ENCODE data around the gene C1QTNF5.
A peak's percentile ranks its signal among the peaks of the same experiment; 100 is the strongest.

C1QTNF5 gene

DNA sequence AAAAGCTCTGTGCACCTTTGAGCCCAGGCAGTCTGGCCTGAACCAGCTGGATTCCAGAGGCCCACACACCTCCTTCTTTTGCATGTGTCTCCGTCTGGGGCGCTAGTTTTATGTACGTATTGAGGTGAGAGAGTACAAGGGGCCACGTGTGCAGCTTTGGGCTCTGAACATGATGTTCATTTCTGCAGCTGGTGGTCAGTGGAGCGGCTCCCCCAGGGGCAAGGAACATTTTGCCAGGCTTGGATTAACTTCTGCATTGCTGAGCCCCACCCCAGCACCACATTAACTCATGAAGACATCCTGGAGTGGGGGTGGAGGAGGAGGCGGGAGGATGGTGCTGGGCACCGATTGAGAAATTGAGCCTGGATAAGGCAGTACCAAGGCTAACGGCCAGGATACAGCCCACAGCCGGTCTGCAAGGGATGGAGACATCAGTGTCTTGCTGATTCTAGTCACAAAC, 27.0 kb upstream of the C1QTNF5 start:
- no peaks in the 10 kb centered on the region for H3K36me3 Mint-ChIP-seq (ENCODE audit: low read depth)
- H3K27me3 Mint-ChIP-seq, result peaks cover 60% of the 10 kb centered on the region
- no peak for DNase-seq
- H3K27ac Mint-ChIP-seq, result no peak overlapping the region
- peaks cover 8% of the 10 kb centered on the region for H3K4me1 Mint-ChIP-seq (ENCODE audit: low read depth)
- H3K9me3 Mint-ChIP-seq, result no peaks in the 10 kb centered on the region
- no peak overlapping the region for H3K4me3 Mint-ChIP-seq

DNA sequence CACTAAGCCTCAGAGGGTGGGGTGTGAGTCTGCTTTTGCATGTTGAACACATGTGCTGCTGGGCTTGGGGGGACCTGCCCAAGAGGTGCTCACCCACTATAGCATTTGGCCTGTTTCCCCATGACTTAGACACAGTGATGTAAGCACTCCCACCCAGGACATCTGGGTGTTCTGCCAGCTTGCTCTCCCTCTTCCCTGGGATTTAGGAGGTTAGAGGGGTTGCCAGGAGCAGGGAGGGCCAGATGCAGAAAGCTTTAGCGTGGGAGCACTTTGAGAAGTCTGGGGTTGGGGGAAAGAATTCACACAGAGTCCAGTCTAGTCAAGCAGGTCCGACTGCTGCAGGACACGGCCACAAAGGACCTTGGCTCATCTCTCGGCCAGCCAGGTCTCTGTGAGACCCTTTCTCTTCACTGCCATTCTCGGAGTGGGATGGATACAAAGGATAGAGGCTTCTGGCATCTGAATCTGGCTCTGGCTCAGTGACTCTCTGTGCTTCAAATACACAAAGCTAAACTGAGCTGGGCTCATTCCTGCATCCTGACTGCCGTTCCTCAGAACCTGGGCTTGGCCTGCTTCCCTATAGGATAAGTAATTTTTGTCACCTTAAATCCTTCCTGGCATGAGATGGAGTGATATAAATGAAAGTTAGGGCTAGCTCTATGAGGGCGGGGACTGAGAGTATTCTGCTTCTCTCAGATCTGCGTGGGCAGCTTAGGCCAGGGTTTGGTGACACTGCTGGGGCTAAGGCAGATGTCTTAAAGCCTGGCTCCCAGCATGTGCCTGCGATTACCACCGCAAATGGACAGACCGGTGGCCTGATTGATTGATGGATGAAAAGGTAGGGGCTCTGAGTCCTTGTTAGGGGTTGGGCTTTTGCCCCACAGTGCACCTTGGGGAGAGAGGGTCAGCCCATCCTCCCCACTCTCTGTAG, 26.3 kb upstream of the C1QTNF5 start:
- Mint-ChIP-seq H3K9me3 (no peaks in the 10 kb centered on the region), H3K27ac (no peak overlapping the region), H3K4me1 (ENCODE audit: low read depth) (peaks cover 16% of the 10 kb centered on the region), H3K4me3 (no peak overlapping the region), H3K27me3 (peaks cover 67% of the 10 kb centered on the region), H3K36me3 (ENCODE audit: low read depth) (no peaks in the 10 kb centered on the region)
- no peak for DNase-seq

GRCh38 chr11:119365071-119365591, 24.4 kb upstream of the C1QTNF5 start:
- no peaks in the 10 kb centered on the region for H3K9me3 Mint-ChIP-seq
- no peak overlapping the region for H3K27ac Mint-ChIP-seq
- H3K4me1 Mint-ChIP-seq (ENCODE audit: low read depth), result peaks cover 26% of the 10 kb centered on the region
- H3K27me3 Mint-ChIP-seq, result peaks cover 69% of the 10 kb centered on the region
- no peak for DNase-seq
- no peaks in the 10 kb centered on the region for H3K36me3 Mint-ChIP-seq (ENCODE audit: low read depth)
- H3K4me3 Mint-ChIP-seq, result no peak overlapping the region

DNA sequence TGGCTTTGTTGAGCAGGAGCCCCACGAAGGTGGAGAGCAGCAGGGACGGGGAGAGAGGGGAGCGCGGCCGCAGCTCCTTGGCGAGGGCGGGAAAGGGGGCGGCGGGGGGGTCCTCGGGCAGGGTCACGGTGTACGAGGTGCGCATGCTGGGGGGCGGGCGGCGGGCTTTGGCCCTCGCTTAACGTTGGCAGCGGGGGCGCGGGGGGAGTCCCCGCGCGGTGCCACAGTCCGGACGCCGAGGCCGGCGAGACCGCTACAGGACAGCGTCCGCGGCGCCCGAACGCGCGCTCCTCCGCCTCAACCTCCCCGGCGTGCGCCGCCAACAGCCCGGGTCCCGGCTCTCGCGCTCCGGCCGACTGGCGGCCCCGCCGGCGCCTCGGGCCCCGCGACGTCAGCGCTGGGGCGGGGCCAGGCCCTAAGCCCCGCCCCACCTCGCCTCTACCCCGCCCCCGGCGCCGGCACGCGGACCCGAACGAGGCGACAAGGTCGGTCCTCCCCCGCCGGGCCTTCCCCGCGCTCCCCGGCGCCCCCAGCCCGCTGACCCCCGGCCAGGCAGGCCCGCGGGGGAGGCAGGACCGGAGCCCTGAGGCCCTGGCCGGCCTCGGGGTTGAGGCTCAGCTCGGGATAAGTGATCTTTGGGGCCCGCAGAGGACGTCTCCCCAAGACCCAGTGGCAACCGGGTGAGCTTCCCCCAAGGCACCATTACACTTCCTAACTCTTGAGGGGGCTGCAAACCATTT, 23.3 kb upstream of the C1QTNF5 start:
- Mint-ChIP-seq H3K36me3 (ENCODE audit: low read depth) (no peaks in the 10 kb centered on the region), H3K9me3 (no peaks in the 10 kb centered on the region), H3K27me3 (peaks cover 62% of the 10 kb centered on the region), H3K4me3 (no peak overlapping the region), H3K4me1 (ENCODE audit: low read depth) (peaks cover 28% of the 10 kb centered on the region), H3K27ac (no peak overlapping the region)
- peak; percentile 79 for DNase-seq

- Mint-ChIP-seq H3K4me3 (peak overlapping the region; percentile 46), H3K27me3 (peaks cover 58% of the 10 kb centered on the region), H3K4me1 (ENCODE audit: low read depth) (peaks cover 28% of the 10 kb centered on the region), H3K27ac (no peak overlapping the region), H3K36me3 (ENCODE audit: low read depth) (no peaks in the 10 kb centered on the region), H3K9me3 (no peaks in the 10 kb centered on the region)
- DNase-seq, result no peak
These were observed 22.6 kb upstream of the C1QTNF5 start for GRCh38 chr11:119363081-119363850.

DNA sequence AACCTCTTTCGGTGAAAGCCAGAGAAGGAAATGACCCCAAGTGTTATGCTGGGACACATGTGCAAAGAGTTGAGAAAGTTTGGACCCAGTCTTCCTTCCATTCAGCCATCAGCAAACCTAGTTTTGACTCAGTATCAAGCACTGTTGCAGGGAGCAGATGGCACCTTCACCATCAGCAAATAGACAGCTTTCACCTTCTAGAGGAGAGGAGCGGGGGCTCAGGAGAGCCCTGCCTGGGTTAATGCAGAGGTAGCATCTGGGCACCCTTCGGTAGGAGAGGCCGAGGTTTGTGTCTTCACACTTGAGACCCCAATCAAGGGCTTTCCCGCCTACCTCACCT, 22.0 kb upstream of the C1QTNF5 start:
- peaks cover 55% of the 10 kb centered on the region for H3K27me3 Mint-ChIP-seq
- H3K9me3 Mint-ChIP-seq, result no peaks in the 10 kb centered on the region
- H3K27ac Mint-ChIP-seq, result no peak overlapping the region
- H3K4me1 Mint-ChIP-seq (ENCODE audit: low read depth), result peaks cover 28% of the 10 kb centered on the region
- no peak overlapping the region for H3K4me3 Mint-ChIP-seq
- H3K36me3 Mint-ChIP-seq (ENCODE audit: low read depth), result no peaks in the 10 kb centered on the region
- no peak for DNase-seq

GRCh38 chr11:119361941-119362725, 21.4 kb upstream of the C1QTNF5 start:
- peaks cover 54% of the 10 kb centered on the region for H3K27me3 Mint-ChIP-seq
- H3K4me3 Mint-ChIP-seq, result no peak overlapping the region
- no peaks in the 10 kb centered on the region for H3K36me3 Mint-ChIP-seq (ENCODE audit: low read depth)
- no peak for DNase-seq
- no peak overlapping the region for H3K27ac Mint-ChIP-seq
- peaks cover 28% of the 10 kb centered on the region for H3K4me1 Mint-ChIP-seq (ENCODE audit: low read depth)
- no peaks in the 10 kb centered on the region for H3K9me3 Mint-ChIP-seq

DNA sequence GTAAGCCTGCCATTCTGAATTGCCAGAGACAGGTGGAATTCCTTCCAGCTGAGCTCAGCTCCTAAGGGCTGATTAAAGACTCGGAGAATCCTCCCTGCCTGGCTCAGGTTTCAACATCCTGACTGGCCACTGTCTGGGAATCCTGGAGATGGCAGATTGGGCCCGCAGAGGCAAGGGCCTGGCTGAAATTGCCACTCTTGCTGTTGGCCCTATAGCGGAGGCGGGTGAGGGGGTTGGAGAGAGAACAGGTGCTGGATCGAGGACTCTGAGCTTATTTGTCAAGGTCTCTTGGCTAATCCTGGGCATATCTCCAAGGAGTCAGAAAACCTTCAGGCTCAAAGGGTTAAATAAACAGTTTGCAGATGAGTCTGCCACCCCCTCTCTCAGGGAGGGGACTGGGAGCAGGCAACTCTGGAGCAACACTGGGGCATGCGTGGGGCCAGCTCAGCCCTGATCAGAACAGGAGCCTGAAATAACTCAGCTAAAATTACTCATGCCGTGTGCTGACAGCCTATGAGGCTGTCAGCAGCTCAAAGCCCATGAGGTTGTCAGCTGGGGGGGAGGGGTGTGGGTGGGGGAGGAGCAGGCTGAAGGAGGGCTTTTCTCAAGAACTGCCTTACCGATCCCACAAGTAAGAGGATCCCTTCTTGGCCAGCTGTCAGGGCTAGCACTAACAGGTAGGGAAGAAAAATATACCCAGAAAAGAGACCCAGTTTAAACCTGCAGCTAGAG, 20.5 kb upstream of the C1QTNF5 start:
- DNase-seq, result peak; percentile 56
- Mint-ChIP-seq H3K4me1 (ENCODE audit: low read depth) (peaks cover 32% of the 10 kb centered on the region), H3K36me3 (ENCODE audit: low read depth) (no peaks in the 10 kb centered on the region), H3K4me3 (no peak overlapping the region), H3K27ac (no peak overlapping the region), H3K27me3 (peaks cover 48% of the 10 kb centered on the region), H3K9me3 (no peaks in the 10 kb centered on the region)

DNA sequence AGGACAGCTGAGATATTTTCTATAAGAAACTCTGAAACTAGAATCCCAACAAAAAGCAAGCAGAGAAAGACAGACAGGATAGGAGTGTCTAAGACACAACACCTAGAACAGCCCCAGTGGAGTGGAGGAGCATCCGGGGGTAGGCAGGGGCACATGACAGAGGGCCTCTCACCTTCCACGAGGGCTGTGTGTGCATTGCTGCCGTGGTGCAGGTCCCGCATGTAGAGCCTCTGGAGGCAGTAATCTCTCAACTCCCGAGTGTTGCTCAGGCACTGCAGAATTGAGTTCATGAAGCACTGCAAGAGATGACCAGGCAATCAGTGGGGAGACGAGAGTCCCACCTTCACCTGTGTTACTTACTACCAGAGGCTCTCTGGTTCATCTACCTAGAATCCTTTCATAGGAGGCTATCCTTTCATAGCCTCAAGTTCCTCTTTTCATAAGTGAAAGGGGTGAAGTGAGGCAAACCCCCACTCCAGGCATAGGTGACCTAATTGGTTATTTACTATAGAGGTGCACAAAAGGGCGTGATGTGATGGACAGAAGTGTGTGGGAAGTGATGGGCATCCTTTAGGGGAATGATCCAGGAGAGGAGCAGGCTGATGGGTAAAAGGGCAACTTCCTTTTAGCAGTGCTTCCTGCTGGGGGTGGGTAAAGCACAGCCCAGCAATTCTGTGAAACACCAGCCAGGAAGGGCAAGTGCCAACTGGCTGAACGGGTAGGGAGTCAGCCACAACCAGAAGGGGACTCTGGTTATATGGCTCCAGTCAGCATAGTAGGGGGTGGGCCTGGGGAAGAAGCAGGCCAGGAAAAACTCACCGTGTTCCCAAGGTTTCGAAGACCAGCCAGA, 18.9 kb upstream of the C1QTNF5 start:
- Mint-ChIP-seq H3K4me1 (ENCODE audit: low read depth) (peaks cover 31% of the 10 kb centered on the region), H3K9me3 (no peaks in the 10 kb centered on the region), H3K27me3 (peaks cover 45% of the 10 kb centered on the region), H3K27ac (no peak overlapping the region), H3K36me3 (ENCODE audit: low read depth) (no peaks in the 10 kb centered on the region), H3K4me3 (no peak overlapping the region)
- no peak for DNase-seq

- H3K4me3 Mint-ChIP-seq, result no peak overlapping the region
- H3K9me3 Mint-ChIP-seq, result no peaks in the 10 kb centered on the region
- peaks cover 19% of the 10 kb centered on the region for H3K4me1 Mint-ChIP-seq (ENCODE audit: low read depth)
- H3K36me3 Mint-ChIP-seq (ENCODE audit: low read depth), result no peaks in the 10 kb centered on the region
- no peak for DNase-seq
- peaks cover 47% of the 10 kb centered on the region for H3K27me3 Mint-ChIP-seq
- H3K27ac Mint-ChIP-seq, result no peak overlapping the region
These were observed 16.4 kb upstream of the C1QTNF5 start for GRCh38 chr11:119357074-119357473.

DNA sequence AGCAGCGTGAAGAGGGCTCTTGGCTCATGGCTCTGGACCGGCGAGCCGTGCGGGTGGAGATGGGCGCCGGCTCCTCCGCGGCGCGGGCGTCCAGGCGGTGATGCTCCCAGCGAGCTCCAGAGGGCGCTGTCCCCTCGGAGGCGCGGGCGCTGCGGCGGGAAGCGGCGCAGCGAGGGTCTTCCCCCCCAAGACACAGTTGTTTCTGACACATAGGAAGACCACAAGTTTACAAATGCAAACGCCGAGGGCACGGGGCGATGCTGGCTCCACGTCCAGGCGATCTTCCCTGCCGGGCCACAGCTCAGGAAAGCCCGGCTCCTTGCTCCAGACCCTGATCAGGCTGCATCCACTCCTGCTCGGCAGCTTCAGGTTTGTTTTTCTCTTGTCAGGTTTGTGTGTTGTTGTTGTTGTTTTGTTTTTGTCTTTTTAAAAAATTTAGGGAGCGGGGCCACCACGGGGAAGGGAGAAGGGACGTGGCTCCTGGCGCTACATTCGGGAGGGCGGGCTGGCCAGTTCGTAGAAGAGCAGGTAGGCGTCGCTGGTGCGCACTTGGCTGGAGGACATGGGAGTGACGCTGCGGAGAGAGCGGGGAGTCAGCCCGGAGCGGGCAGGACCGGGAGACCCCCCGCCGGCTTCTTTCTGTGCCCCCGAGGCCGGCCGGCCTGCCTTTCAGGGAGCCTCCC, 15.8 kb upstream of the C1QTNF5 start:
- Mint-ChIP-seq H3K4me3 (peak overlapping the region; percentile 78), H3K27me3 (peaks cover 50% of the 10 kb centered on the region), H3K4me1 (ENCODE audit: low read depth) (peaks cover 13% of the 10 kb centered on the region), H3K9me3 (no peaks in the 10 kb centered on the region), H3K27ac (peak overlapping the region; percentile 44), H3K36me3 (ENCODE audit: low read depth) (no peaks in the 10 kb centered on the region)
- peak; percentile 82 for DNase-seq

DNA sequence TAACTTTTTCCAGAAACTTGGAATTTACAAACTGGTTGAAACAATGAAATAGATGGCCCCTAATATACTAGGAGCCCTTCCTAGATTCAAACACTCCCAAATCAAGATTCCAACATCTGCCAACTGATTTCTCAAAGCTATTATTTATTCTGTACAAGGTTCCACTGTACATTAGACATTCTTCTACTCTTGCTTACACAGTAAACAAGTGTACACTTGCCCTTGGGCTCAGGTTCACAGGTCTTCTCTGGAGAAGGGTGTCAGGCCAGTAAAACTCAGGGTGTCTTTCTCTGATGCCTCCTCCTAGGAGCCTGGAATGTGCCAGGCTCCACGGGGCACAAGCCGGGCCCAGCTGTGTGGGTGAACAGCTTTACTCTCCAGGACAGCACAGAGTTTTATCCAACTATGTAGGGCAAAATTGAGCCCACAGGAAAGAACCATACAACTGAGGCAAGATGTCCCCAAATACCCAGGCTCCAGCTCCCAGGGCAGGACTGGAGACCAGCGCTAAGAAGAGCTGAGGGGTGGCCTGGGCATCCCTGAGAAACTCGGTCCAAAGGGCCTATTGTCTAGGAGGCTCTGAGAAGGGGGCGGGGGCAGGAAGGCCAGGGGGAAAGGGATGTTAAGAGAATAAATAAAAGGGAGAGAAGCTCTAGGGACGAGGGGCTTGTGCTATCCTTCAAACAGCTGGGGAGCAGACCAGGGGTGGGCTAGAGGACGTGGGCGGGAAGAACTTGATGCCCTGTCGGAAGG, 14.6 kb upstream of the C1QTNF5 start:
- no peaks in the 10 kb centered on the region for H3K36me3 Mint-ChIP-seq (ENCODE audit: low read depth)
- peaks cover 8% of the 10 kb centered on the region for H3K4me1 Mint-ChIP-seq (ENCODE audit: low read depth)
- peaks cover 51% of the 10 kb centered on the region for H3K27me3 Mint-ChIP-seq
- DNase-seq, result no peak
- no peaks in the 10 kb centered on the region for H3K9me3 Mint-ChIP-seq
- H3K4me3 Mint-ChIP-seq, result no peak overlapping the region
- no peak overlapping the region for H3K27ac Mint-ChIP-seq

Measured in activated T-cell treated with anti-CD3 and anti-CD28 coated beads, Interleukin-2, amount 50 U/mL, for 24 hours (primary cell).